ENCODE results near the gene KEAP1.
A peak's percentile ranks its signal among the peaks of the same experiment; 100 is the strongest.
"Not testable (repeated sequence)": the region's sequence is repeated elsewhere in the genome, so short reads cannot be mapped to it uniquely, and the experiment has no call there.

KEAP1 gene

GRCh38 chr19:10491472-10492047 is 11.6 kb downstream of the KEAP1 start:
- no peak for DNase-seq

DNA sequence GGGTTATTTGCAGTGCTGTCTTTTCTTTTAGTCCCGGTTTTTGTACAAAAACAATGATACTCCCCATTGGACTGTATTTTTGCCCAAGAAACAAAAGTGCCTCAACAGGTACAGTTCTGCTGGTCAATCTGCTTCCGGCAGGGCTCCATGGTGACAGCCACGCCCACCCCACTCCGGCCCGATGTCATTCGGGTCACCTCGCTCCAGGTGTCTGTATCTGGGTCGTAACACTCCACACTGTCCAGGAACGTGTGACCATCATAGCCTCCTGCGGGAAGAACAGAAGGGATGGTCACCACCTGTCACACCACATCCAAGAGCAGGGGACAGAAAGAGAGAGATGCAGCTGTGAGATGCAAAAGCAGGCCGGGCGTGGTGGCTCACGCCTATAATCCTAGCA is 16.6 kb downstream of the KEAP1 start:
- DNase-seq, result no peak

- DNase-seq, result peak; percentile 96
Measured at GRCh38 chr19:10478903-10479384, 24.2 kb downstream of the KEAP1 start.

DNA sequence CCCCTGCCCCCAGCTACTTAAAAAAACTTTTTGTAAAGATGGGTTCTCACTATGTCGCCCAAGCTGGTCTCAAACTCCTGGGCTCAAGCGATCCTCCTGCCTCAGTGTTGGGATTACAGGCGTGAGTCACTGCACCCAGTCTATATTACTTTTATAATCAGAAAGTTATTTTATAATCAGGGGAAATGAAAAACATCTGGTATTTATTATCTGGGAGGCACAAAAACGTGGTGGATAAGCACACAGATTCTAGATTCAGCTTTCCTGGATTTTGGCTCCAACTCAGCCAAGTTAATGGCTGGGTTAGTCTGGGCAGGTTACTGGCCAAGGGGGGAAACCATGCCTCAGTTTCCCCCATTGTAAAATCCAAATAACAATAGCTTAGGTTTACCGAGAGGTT is 24.7 kb downstream of the KEAP1 start:
- DNase-seq, result no peak

DNA sequence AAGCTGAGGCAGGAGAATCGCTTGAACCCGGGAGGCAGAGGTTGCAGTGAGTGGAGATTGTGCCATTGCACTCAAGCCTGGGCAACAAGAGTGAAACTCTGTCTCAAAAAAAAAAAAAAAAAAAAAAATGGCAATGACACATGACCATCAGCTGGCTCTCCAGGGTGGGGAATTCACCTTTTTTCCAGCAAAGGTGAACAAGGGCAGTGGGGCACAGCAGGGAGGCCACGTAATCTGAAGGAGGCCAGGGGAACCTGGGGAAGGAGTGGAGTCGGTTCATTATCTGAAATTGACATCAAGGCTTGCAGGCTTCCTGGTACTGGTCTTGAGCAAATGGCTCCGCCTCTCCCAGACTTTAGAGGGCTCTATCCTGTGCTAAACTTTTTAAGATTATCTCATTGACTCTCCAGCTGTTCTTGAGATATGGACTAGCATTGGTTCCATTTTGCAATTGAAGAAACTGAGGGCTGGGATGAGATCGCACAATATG is 28.1 kb downstream of the KEAP1 start:
- DNase-seq, result no peak

DNA sequence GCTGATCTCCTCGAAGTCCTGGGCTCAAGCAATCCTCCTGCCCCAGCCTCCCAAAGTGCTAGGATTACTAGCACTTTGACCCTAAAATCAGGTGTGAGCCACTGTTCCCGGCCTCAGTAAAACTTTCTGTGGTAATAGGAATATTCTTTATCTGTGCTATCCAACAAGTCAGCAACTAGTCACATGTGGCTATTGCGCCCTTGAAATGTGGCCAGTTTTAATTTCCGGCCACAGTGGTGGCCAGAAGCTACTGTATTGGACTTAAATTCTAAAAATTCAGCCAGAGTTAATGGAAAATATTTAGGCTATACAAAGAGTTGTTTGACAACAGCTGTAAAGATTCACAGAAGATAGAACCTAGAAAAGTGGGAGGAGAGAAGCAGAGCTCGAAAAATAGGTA is 30.0 kb downstream of the KEAP1 start:
- no peak for DNase-seq

DNA sequence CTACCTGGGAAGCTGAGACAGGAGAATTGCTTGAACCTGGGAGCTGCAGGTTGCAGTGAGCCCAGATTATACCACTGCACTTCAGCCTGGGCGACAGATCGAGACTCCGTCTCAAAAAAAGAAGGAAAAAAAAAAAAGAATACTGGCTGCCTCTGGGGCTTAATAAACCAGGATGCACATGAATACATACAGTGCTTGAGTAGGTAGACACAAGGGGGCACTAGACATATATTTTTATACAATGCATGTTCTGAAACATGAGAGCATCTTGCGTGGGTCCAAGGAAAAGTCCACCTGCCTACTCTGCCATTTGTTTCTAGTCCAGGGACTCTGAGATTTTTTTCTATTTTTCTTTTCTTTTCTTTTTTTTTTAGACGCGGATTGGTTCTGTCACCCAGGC is 31.2 kb downstream of the KEAP1 start:
- no peak for DNase-seq

DNA sequence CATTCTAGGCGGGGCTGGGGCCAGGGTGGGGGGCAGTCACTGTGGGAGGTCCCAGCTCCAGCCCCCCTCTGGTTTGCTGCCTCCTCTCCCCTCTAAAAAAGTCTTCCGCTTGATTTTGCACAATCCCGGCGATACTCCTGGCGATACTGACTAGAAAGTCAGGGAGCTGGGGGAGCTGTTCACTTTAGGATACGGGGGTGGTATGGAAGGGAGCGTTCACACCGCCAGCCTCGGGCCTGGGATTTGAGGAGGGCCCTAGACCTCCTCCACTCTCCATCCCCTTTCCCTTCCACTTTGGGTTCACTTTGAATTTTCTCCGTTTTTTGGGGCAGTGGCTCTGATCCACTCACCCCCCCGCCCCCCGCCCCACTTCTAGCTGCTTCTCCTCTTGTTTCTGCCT is 35.0 kb downstream of the KEAP1 start:
- no peak for DNase-seq

- no peak for DNase-seq
Measured at GRCh38 chr19:10467104-10467706, 36.0 kb downstream of the KEAP1 start.

DNA sequence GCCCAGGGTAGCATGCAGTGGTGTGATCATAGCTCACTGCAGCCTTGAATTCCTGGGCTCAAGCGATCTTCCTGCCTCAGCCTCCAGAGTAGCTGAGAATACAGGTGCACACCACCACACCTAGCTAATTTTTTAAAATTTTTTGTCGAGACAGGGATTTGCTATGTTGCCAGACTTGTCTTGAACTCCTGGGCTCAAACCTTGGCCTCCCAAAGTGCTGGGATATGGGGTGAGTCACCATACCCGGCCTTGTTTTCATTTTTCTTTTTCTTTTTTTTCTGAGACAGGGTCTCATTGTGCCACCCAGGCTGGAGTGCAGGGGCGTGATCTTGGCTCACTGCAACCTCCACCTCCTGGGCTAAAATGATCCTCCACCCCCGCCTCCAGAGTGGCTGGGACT is 38.7 kb downstream of the KEAP1 start:
- DNase-seq, result no peak

DNA sequence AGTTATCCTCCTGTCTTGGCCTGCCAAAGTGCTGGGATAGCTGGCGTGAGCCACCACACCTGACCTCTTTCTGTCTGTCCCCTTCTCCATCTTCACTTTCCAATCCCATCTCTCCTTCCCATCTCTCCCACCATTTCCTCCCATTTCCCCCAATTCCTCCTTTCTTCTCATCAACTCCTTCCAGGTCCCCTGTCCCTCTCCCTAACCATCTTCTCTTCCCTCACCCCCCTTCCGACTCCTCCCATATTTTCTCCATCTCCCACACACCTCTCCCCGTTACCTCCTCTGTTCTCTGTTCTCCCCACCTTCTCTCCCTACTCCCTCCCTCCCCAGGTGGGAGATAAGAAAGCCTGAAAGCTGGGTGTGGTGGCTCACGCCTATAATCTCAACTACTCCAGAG is 40.6 kb downstream of the KEAP1 start:
- DNase-seq, result no peak

DNA sequence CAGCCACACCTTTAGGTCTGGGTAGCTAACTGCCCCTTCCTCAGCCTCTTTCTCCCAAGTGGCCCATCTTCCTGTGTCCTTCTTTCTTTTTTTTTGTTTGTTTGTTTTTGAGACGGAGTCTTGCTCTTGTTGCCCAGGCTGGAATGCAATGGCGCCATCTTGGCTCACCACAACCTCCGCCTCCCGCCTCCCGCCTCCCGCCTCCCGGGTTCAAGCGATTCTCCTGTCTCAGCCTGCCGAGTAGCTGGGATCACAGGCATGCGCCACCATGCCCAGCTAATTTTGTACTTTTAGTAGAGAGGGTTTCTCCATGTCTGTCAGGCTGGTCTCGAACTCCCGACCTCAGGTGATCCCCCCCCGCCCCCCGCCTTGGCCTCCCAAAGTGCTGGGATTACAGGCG is 41.1 kb downstream of the KEAP1 start:
- DNase-seq, result not testable (repeated sequence)

GRCh38 chr19:10461047-10461949 is 41.9 kb downstream of the KEAP1 start:
- DNase-seq, result peak; percentile 75

DNA sequence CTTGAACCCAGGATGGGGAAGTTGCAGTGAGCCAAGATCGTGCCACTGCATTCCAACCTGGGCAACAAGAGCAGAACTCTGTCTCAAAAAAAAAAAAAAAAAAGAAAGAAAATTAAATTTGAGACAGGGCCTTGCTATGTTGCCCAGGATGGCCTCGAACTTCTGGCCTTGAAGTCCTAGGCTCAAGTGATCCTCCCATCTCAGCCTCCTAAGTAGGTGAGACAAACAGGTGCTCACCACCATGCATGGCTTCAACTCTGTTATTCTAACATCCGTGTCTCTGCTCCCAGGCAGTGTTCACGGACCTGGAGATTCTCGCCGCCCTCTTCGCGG is 42.5 kb downstream of the KEAP1 start:
- no peak for DNase-seq

GRCh38 chr19:10458733-10459132 is 44.4 kb downstream of the KEAP1 start:
- DNase-seq, result not testable (repeated sequence)

GRCh38 chr19:10454267-10454666 is 48.9 kb downstream of the KEAP1 start:
- peak; percentile 37 for DNase-seq

GRCh38 chr19:10453852-10454251 is 49.3 kb downstream of the KEAP1 start:
- no peak for DNase-seq

DNA sequence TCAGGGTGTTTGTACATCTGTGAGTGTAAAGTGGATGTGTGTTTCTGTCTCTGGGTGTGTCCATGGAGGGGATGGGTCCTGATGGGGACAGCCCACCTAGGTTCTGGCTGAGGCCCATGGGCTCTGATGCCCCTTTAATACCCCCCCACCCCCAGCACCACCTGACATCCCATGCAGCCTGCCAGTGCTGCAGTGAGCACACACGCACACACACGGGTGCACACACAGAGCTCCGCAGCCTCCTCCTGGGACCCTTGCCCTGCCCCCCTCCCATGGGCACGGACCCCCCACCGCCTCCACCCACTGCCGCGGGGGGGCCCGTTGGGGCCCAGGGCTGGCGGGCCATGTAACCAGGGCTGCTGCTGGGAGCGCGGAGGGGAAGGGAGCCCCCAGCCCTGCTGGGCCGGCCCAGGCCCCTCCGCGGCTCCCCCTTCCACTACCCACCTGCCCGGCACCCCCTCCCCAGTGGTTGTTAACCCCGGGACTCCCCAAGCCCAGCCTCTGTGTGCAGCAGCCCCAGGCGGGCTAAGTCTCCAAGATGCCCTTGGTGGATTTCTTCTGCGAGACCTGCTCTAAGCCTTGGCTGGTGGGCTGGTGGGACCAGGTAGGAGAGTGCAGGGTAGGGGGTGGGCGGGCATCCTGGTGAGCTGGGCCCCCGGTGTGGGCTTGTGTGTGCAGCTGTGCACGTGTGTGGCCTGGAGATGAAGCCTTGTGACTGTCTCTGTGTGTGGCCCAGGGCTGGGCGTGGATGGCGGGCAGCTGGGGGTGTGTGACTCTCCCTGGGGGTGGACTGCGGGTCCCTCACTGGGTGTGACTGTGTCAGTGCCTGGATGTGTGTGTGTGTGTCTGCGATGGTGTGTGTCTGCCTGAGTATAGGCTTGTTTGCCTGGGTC is 50.2 kb downstream of the KEAP1 start:
- no peak for DNase-seq

DNA sequence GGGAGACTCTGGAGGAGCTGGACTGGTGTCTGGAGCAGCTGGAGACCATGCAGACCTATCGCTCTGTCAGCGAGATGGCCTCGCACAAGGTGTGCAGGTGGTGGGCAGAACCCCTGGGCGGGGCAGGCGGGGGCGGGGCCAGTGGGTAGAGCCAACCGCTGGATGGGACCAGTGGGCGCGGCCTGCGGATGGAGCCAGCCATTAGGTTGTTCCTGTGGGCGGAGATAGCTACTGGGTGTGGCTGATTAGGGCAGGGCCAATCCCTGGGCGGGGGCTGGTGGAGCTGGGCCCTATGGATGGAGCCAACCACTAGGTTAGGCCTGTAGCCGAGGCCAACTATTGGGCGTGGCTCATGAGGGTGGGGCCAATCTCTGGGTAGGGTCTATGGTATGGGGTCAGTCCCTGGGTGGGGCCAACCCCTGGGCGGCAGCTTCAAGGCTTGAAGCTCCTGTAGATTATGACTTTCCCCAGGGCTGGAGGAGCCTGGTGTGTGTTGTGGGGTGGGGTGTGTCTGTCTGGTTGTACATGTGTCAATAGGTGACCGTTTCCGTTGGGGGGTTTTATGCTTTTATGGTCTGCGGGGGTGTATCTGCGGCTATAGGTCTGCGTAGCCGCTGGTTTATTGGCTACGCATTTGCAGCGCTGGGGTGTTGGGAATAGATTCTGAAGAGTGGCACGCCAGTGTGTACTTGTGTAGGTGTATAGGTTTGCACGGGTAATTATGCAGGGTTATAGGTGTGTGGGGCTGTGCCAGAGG is 52.1 kb downstream of the KEAP1 start:
- no peak for DNase-seq

GRCh38 chr19:10450191-10450852 is 52.8 kb downstream of the KEAP1 start:
- DNase-seq, result no peak

- DNase-seq, result no peak
Measured at GRCh38 chr19:10449037-10449436, 54.1 kb downstream of the KEAP1 start.

GRCh38 chr19:10442698-10443097 is 60.5 kb downstream of the KEAP1 start:
- no peak for DNase-seq
